Stimulated activated CD4-positive, alpha-beta T cell treated with anti-CD3 and anti-CD28 coated beads, Interleukin-1b, Interleukin-23, amount 100 ng/mL, for 48 hours (primary cell): ENCODE results near the gene NFATC1.

Experiments
- DNase-seq: peaks from one replicate; pipeline ENCODE4 v3.0.0-alpha.2; 2020

Gene NFATC1

DNA sequence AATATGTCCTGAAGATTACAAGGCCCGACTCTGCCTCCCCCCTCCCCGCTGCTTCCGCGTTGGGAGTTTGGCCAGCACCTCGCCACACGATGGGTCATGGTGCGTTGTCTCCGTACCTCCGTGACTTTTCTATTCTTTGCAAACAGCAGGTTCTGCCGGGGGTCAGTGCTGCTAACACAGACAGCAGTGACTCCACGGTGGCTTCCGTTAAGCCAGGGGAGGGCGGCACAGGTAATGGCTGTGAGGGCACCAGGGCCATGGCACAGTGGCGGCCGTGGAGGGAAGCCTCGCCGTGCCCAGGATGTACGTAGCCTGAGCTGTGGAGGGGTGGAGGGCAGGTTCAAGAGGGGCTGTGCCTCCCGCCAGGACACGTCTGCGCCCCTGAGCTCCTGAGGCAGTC lies 115.5 kb downstream of the NFATC1 start:
- no peak for DNase-seq

GRCh38 chr18:79511671-79512301 lies 116.1 kb downstream of the NFATC1 start:
- DNase-seq = no peak

DNA sequence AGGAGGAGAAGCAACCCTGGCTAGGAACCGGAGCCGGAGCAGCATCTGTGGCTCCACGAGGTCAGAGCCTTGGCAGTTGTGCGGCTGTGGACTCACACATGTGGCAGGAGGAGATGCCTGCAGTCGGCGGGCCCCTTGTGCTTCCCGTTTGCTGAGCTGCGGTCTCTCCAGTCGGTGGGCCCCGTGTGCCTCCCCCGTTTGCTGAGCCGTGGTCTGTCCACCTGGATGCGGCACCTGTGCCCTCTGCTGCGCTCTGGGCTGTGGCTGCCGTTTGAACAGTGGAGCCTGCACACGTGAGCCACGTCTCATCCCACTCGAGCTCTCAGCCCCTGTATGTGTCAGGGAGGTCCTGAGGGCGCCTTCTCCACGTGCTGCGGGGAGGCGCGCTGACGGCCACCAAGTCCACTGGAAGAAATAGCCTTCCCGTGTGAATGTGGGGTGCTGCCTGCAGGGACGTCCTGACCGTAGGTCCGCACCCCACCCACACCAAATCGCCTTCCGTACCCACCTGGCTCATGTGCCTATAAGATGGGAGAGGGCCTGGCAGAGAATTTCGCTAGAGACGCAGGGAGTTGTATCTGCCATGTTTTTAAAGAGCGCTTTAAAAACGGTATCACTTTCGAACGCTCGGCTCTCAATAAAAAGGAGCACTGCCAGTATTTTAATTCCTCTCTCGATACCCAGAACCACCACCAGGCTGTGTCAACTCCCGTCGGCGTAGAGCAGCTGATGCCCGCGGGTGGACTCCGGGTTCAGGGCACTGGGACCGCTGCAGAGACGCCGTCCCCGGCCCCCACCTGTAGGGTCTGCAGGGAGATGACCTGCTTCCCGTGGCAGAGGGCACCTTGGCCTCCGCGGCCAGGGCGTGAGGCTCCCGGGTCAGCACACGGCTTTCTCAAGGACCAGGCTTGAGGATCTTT lies 117.0 kb downstream of the NFATC1 start:
- no peak for DNase-seq

DNA sequence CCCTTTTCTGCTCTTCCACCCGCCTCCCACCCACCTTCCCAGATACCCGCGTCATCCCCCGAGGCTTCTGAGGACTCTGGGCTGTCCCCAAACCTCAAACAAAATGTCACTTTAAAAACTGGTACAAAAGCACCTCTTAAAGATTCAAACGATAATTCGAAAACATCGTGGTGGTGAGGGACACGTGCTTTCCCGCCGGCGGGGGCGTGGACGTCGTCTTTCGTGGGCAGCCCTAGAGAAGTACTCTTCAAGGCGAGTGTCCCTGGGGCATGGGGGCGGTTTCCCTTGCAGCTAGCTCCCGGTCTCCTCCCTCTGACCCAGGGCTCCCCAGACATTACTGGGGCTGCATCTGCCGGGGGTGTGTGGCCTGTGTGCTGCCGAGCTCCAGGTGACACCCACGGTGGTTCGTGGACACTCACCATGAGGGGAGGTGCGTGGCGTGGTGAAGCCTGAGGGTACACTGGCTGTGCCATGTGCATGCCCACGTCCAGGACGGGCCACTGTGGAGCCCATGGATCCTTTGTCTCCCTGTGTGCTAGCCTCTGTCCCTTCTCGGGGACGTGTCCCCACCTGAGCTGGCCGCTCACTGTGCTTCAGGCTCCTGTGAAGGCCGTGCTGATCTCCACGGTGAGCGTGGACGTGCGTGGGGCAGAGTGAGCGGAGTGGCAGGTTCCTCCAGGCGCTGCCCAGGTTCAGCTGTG lies 117.8 kb downstream of the NFATC1 start:
- no peak for DNase-seq

- DNase-seq = no peak
Observed at GRCh38 chr18:79515331-79515730, 119.6 kb downstream of the NFATC1 start.

DNA sequence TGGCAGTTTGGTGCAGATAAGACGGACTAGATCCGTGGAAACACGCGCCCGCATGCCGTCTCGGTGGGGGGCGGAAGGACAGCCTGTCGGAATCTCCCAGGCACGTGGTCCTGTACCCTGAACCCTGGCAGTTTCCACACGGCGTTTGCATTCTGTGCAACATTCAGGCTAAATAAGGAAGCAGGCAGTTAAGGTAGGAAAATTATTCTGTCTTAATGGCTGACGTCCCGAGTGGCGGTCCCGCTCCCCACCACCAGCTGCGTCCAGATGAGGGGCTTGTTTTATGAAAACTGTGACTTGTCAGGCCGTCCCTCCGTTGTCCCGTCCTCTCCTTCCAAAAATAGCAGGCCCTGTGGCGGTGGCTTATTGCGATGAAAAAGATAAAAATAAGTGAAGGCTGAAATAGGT lies 120.2 kb downstream of the NFATC1 start:
- no peak for DNase-seq

- no peak for DNase-seq
Observed at GRCh38 chr18:79516441-79516931, 120.8 kb downstream of the NFATC1 start.

- DNase-seq = peak; percentile 62
Observed at GRCh38 chr18:79517341-79517740, 121.6 kb downstream of the NFATC1 start.

DNA sequence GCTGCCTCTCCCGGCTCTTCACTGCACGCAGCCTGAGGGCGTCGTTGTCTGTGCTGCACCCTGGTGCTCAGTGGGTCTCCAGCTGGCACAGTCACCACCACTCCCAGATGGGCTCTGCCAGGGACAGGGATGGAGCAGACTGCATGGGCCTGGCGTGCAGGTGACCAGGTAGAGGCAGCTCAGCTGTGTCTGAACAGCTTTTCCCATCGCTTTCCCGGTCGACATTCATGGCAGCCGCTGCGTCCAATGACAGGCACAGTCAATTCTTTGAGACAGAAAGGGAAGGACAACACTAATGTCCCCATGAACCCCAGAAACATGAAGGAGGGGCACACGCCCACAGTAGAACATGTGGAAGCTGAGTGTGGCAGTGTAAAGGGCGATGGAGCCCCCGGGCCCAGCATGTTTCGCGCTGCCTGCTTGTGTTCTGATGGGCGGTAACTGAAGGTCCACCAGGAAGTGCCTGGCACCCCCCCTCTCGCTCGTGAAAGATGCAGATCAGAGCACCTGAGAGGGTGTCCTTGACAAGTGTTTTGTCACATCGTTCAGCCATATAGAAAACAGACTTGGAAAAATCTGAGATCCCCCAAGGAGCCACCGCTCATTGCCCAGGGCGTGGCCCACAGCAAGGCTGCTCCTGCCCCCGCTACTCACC lies 122.4 kb downstream of the NFATC1 start:
- no peak for DNase-seq

DNA sequence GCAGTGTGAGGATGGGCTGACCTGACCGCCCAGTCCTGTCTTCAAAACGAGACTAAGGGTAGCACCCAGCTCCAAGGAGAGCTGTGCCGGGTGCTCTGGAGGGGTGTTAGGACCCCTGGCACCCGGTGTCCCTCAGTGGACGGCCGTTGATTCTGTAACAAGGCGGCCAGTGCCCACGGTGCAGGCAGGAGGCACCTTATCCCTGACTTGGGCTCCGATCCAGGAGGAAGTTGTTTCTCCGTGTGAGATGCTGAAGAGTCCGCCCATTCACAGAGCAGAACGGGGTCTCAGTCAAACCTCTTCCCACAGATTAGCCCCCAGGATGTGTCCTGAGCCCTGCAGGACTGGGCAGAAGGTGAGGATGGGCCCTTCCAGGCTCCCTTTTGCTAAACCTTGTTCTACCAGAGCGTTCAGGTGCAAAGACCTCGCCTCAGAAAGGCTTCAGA lies 123.0 kb downstream of the NFATC1 start:
- no peak for DNase-seq

DNA sequence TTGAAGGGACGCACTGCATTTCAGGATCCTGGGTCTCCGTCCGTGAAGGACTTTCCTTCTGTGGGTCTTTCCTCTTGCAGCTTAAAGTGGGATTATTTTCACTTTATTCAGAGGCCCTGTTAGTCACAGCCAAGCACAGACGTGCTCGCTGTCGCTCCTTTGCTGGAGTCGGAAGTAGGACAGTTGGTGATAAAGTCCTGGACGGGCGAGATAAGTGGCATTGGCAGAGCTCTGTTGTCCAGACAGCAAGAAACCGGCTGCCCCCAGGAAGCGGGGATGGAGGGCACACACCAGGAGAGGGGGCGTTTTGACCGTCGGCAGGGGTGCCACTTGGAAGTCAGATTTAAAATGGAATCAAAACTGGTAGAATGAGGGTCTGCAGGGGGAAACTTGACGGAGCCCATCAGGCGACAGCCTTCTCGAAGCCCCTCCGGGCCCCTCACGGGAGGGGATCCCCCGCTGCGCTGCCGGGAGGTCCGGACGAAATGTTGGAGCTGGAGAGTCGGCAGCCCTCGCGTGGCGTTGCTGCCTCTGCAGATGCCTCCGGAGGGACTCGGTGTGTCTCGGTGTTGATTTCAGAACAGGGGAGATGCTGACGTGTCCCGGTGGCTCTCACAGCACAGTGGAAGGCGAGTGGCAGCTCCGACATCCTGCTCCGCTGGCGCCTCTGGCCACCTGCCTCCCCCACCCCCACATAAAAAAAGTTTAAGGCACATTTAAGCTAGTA lies 124.2 kb downstream of the NFATC1 start:
- DNase-seq = peak; percentile 79

- DNase-seq = no peak
Observed at GRCh38 chr18:79520478-79521390, 125.0 kb downstream of the NFATC1 start.

DNA sequence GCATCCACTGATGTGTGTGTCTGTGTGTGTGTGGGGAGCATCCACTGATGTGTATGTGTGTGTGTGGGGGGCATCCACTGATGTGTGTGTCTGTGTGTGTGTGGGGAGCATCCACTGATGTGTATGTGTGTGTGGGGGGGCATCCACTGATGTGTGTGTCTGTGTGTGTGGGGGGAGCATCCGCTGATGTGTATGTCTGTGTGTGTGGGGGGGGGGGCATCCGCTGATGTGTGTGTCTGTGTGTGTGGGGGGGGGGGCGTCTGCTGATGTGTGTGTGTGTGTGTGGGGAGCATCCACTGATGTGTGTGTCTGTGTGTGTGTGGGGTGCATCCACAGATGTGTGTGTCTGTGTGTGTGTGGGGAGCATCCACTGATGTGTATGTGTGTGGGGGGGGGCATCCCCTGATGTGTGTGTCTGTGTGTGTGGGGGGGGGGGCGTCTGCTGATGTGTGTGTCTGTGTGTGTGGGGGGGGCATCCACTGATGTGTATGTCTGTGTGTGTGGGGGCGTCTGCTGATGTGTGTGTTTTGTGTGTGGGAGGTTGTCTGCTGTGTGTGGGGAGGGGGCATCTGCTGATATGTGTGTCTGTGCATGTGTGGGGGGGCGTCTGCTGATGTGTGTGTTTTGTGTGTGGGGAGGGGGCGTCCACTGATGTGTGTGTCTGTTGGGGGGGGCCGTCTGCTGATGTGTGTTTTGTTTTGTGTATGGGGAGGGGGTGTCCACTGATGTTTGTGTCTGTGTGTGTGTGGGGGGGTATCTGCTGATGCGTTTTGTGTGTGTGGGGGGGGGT lies 125.9 kb downstream of the NFATC1 start:
- DNase-seq = no peak

- peak; percentile 82 for DNase-seq
Observed at GRCh38 chr18:79522451-79523205, 126.9 kb downstream of the NFATC1 start.

GRCh38 chr18:79523206-79523735 lies 127.5 kb downstream of the NFATC1 start:
- peak; percentile 85 for DNase-seq

- peak; percentile 86 for DNase-seq
Observed at GRCh38 chr18:79523736-79524180, 128.0 kb downstream of the NFATC1 start.

GRCh38 chr18:79524181-79525078 lies 128.7 kb downstream of the NFATC1 start:
- DNase-seq = peak; percentile 67
